Ishikawa (cell line): ENCODE results near the gene FOXP1.

Source experiments
- CEBPB ChIP-seq: IDR thresholded peaks from 2 replicates; pipeline ENCODE4 v1.6.1; 2012
- CREB1 ChIP-seq: IDR thresholded peaks from 2 replicates; pipeline ENCODE4 v1.6.1; 2012; ENCODE audit warnings: low read depth
- EGR1 ChIP-seq: IDR thresholded peaks from 2 replicates; pipeline ENCODE4 v1.6.1; 2012
- EP300 ChIP-seq: IDR thresholded peaks from 2 replicates; pipeline ENCODE4 v1.6.1; 2012; ENCODE audit warnings: borderline replicate concordance
- NFIC ChIP-seq: IDR thresholded peaks from 2 replicates; pipeline ENCODE4 v1.6.1; 2012
- RAD21 ChIP-seq: IDR thresholded peaks from 2 replicates; pipeline ENCODE4 v1.6.1; 2012; ENCODE audit warnings: low read depth
- TCF12 ChIP-seq: IDR thresholded peaks from 2 replicates; pipeline ENCODE4 v1.6.1; 2012; ENCODE audit warnings: low read depth
- TEAD4 ChIP-seq: IDR thresholded peaks from 2 replicates; pipeline ENCODE4 v1.6.1; 2012
- USF1 ChIP-seq: IDR thresholded peaks from 2 replicates; pipeline ENCODE4 v1.6.1; 2012
- ZBTB7A ChIP-seq: IDR thresholded peaks from 2 replicates; pipeline ENCODE4 v1.6.1; 2012; ENCODE audit warnings: low read depth
- TF ChIP-seq, protein P1 (sequence below): IDR thresholded peaks from 2 replicates; pipeline ENCODE4 v1.6.1; 2012

GRCh38 chr3:71111784-71112440, 471.6 kb downstream of the FOXP1 start:
- TF ChIP-seq TCF12, result no peak
- no peak for TF ChIP-seq TEAD4
- TF ChIP-seq, protein P1, sequence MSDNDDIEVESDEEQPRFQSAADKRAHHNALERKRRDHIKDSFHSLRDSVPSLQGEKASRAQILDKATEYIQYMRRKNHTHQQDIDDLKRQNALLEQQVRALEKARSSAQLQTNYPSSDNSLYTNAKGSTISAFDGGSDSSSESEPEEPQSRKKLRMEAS, result no peak
- TF ChIP-seq CREB1, result no peak
- no peak for TF ChIP-seq CEBPB
- no peak for TF ChIP-seq EP300
- TF ChIP-seq EGR1, result no peak
- no peak for TF ChIP-seq ZBTB7A
- no peak for TF ChIP-seq NFIC
- TF ChIP-seq USF1, result no peak
- TF ChIP-seq RAD21, result no peak
